HCT116 (cell line): ENCODE results near the gene PTPN1. TPM values are rescaled to one million over a fixed set of nuclear protein-coding genes. Genes with fewer than 3 reads are reported as not detected.

Source experiments
- ATAC-seq: fragments of 200-7000 bp; cut with Tn5 transposase; 2 replicates; pipeline ENCODE4 v1.9.1; 2020; ENCODE audit warnings: mild to moderate bottlenecking, moderate library complexity
- BruUV-seq: library from RNA; stranded (reverse); fragments of 400-500 nt; replicated peaks from 2 replicates; lab custom pipeline; 2021; lab: Mats Ljungman, UMichigan
- CTCF ChIA-PET: fragments of 300-600 bp; sonication (Branson Sonifier 250); formaldehyde crosslinking; loops from one replicate; lab custom pipeline; 2021; ENCODE audit warnings: antibody characterized with exemption; lab: Charles Lee
- POLR2A ChIA-PET: fragments of 300-600, 350-600 bp; sonication (Branson Sonifier 250); formaldehyde crosslinking; loops from one replicate; lab custom pipeline; 2021; ENCODE audit warnings: antibody characterized with exemption; lab: Charles Lee
- RAD21 ChIA-PET, 2 experiments: fragments of 300-600 bp; sonication (Branson Sonifier 250); formaldehyde crosslinking; loops; one replicate each; lab custom pipeline; 2023; ENCODE audit warnings: low total read pairs in 2 of 2; ENCODE audit not compliant: uncharacterized antibody in 2 of 2, unreplicated experiment in 2 of 2, low non-redundant PET in 1 of 2; lab: Charles Lee
- DNase-seq: peaks from one replicate; pipeline ENCODE4 v3.0.0-alpha.2; 2010; ENCODE audit warnings: low read depth, low spot score
- H2AFZ ChIP-seq: fragments of 200-600 bp; shearing (Covaris generic), sonication (generic); 2 replicates; pipeline ENCODE4 v1.6.1; 2017; ENCODE audit warnings: low read depth, mixed run types, mixed read lengths, antibody characterized with exemption, low read length; ENCODE audit not compliant: poor library complexity, severe bottlenecking
- H3K27ac ChIP-seq: 2 replicates; pipeline ENCODE4 v1.5.1; 2012; ENCODE audit warnings: low read depth, low read length
- H3K27me3 ChIP-seq: fragments of 200-600 bp; sonication (generic); 2 replicates; pipeline ENCODE4 v1.6.1; 2016; ENCODE audit warnings: mixed run types, low read length, mixed read lengths; ENCODE audit not compliant: insufficient read depth
- H3K36me3 ChIP-seq, 2 experiments: fragments of 200-500 bp in 1 of 2; fragments of 200-600 bp in 1 of 2; sonication (Bioruptor generic) in 1 of 2; sonication (generic) in 1 of 2; 2 replicates each; pipeline versions ENCODE4 v1.5.1 to v1.6.1; 2014 to 2016; ENCODE audit warnings: low read length in 2 of 2, inconsistent platforms in 1 of 2, mixed read lengths in 1 of 2, mixed run types in 1 of 2; ENCODE audit not compliant: insufficient read depth in 2 of 2, control insufficient read depth in 1 of 2
- H3K4me1 ChIP-seq, 2 experiments: fragments of 200-600 bp in 1 of 2; sonication (generic) in 1 of 2; 2 replicates each; pipeline versions ENCODE4 v1.5.1 to v1.6.1; 2012 to 2017; ENCODE audit warnings: low read length in 2 of 2, inconsistent platforms in 1 of 2, mild to moderate bottlenecking in 1 of 2, mixed read lengths in 1 of 2, mixed run types in 1 of 2, moderate library complexity in 1 of 2; ENCODE audit not compliant: insufficient read depth in 2 of 2, control insufficient read depth in 1 of 2
- H3K4me2 ChIP-seq: fragments of 200-600 bp; sonication (generic); 2 replicates; pipeline ENCODE4 v1.6.1; 2017; ENCODE audit warnings: mixed run types, low read length, mixed read lengths
- H3K4me3 ChIP-seq, 2 experiments: fragments of 200-600 bp in 1 of 2; sonication (generic) in 1 of 2; replicated peaks in 1 of 2; 2 replicates each; pipeline ENCODE4 v1.5.1; 2011 to 2016; ENCODE audit warnings: low read length in 2 of 2, control low read depth in 1 of 2, low read depth in 1 of 2, mild to moderate bottlenecking in 1 of 2, mixed read lengths in 1 of 2, mixed run types in 1 of 2
- H3K79me2 ChIP-seq: fragments of 200-600 bp; sonication (generic); 2 replicates; pipeline ENCODE4 v1.6.1; 2017; ENCODE audit warnings: mild to moderate bottlenecking, mixed run types, low read length, moderate library complexity, mixed read lengths; ENCODE audit not compliant: insufficient read depth
- H3K9ac ChIP-seq: fragments of 200-600 bp; sonication (generic); 2 replicates; pipeline ENCODE4 v1.6.1; 2016; ENCODE audit warnings: low read length, mixed read lengths
- H3K9me2 ChIP-seq: fragments of 200-600 bp; sonication (generic), shearing (Covaris generic); 2 replicates; pipeline ENCODE4 v1.6.1; 2017; ENCODE audit warnings: mixed run types, mild to moderate bottlenecking, moderate library complexity; ENCODE audit not compliant: insufficient read depth
- H3K9me3 ChIP-seq, 2 experiments: fragments of 200-500 bp in 1 of 2; fragments of 200-600 bp in 1 of 2; sonication (Bioruptor generic) in 1 of 2; sonication (generic) in 1 of 2; 2 replicates each; pipeline ENCODE4 v1.6.1; 2014 to 2017; ENCODE audit warnings: low read length in 2 of 2, mixed read lengths in 2 of 2, inconsistent platforms in 1 of 2, low read depth in 1 of 2, mild to moderate bottlenecking in 1 of 2, mixed run types in 1 of 2, moderate library complexity in 1 of 2; ENCODE audit not compliant: control insufficient read depth in 1 of 2, insufficient read depth in 1 of 2
- H4K20me1 ChIP-seq: fragments of 200-600 bp; sonication (generic), shearing (Covaris generic); 2 replicates; pipeline ENCODE4 v1.6.1; 2017; ENCODE audit warnings: mixed run types, mild to moderate bottlenecking, moderate library complexity; ENCODE audit not compliant: insufficient read depth
- CBX3 ChIP-seq: IDR thresholded peaks from 2 replicates; pipeline ENCODE4 v1.6.1; 2012; ENCODE audit warnings: low read depth
- CEBPB ChIP-seq: IDR thresholded peaks from 2 replicates; pipeline ENCODE4 v1.6.1; 2012; ENCODE audit warnings: low read depth
- CTCF ChIP-seq, 3 experiments: fragments of 200-600 bp in 1 of 3; sonication (generic) in 1 of 3; IDR thresholded peaks in 2 of 3; conservative IDR thresholded peaks in 1 of 3; 2 replicates each; pipeline ENCODE4 v1.5.1; 2012 to 2017; ENCODE audit warnings: low read depth in 2 of 3, low read length in 2 of 3, antibody characterized with exemption in 1 of 3, borderline replicate concordance in 1 of 3, control low read depth in 1 of 3, mild to moderate bottlenecking in 1 of 3, mixed read lengths in 1 of 3, mixed run types in 1 of 3, moderate library complexity in 1 of 3; ENCODE audit not compliant: insufficient read depth in 1 of 3
- EGR1 ChIP-seq: IDR thresholded peaks from 2 replicates; pipeline ENCODE4 v1.6.1; 2012; ENCODE audit warnings: low read depth
- EZH2 ChIP-seq: fragments of 200-600 bp; sonication (generic); IDR thresholded peaks from 2 replicates; pipeline ENCODE4 v1.6.1; 2017; ENCODE audit warnings: antibody characterized with exemption, mixed run types
- POLR2AphosphoS5 ChIP-seq: IDR thresholded peaks from 2 replicates; pipeline ENCODE4 v1.6.1; 2011; ENCODE audit warnings: mild to moderate bottlenecking, low read depth, low read length, moderate library complexity
- RAD21 ChIP-seq: IDR thresholded peaks from 2 replicates; pipeline ENCODE4 v1.6.1; 2012; ENCODE audit warnings: low read depth, mild to moderate bottlenecking
- SP1 ChIP-seq: IDR thresholded peaks from 2 replicates; pipeline ENCODE4 v1.6.1; 2012; ENCODE audit warnings: low read depth
- intact Hi-C: fragments of 100-400 bp; cut with micrococcal nuclease; formaldehyde crosslinking; loops from 2 replicates; pipeline ENCODE4 v1.10.0; 2022
- total RNA-seq: library from RNA; stranded (reverse); gene quantifications from one replicate; pipeline ENCODE4 v1.2.1, GENCODE V29; 2021; ENCODE audit not compliant: unreplicated experiment

Gene PTPN1
- total RNA-seq, 1 experiment from 2014 or later, result 47.5 TPM

DNA sequence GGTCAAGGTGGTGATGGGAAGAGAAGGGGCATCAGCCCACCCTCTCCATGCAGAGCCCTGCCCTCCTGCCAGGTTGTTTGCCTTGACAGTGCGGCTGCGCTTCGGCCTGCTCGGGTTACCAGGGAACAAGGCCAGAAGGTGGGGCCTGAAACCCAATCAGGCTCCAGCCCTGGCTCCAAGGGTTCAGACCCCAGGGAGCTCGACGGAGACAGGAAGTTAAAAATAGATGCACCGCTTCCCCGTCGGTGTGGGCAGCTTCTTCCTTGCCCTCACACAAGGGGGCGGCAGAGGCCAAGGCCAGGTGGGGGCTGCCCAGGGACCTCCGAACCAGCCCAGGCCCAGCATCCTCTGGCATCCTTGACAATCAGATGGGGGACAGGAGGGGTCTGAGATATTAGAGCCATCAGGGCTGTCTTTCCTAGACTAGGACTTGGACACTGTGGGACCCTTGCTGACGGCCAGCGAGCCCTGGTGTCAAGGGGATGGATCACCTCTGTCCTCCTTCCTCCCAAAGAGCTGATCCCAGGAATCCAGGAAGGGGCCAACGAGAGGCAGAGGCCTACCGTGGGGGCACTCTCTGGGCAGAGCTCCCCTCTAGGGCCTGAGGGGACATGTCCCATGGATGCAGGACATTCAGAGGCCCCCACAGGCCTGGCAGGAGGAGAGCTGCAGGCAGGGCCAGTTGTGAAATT is 115.9 kb downstream of the PTPN1 start:
- peaks cover 0 to 5% of the 10 kb centered on the region in 2 experiments; a peak in 1 of 4 replicates for H3K9me3 ChIP-seq
- H3K9me2 ChIP-seq, result no peaks in the 10 kb centered on the region
- POLR2A ChIA-PET, result interaction anchor here (0.6 to 3.5 kb wide), 5 partner anchors 99 to 164 kb away, joined by 3 to 12 read pairs (median 5); no protein-coding TSS in a partner anchor
- intact Hi-C loops, result loop anchor here (1.0 to 5.0 kb wide), 2 partner anchors 121 to 162 kb away; no protein-coding TSS in a partner anchor
- no peak for TF ChIP-seq CBX3
- TF ChIP-seq EZH2, result no peak
- TF ChIP-seq EGR1, result no peak
- TF ChIP-seq SP1, result no peak
- TF ChIP-seq CEBPB, result no peak
- TF ChIP-seq POLR2AphosphoS5, result 0 out of 2 replicates have a peak, but pooled peaks have one; percentile 23
- peak; percentile 98 for TF ChIP-seq RAD21
- TF ChIP-seq CTCF (IDR thresholded peaks at IDR 0.05 in 2 of 3, conservative IDR thresholded peaks at IDR 0.05 in 1 of 3; ENCODE audit: borderline replicate concordance in 1 of 3, insufficient read depth in 1 of 3, low read depth in 2 of 3, low read length in 2 of 3), result peak; percentile 83 to 90 (median 85)
- CTCF ChIA-PET, result interaction anchor here (0.5 to 4.9 kb wide), 24 partner anchors 9 to 440 kb away, joined by 3 to 106 read pairs (median 5); partner anchors contain the start of genes BCAS4 and CEBPB
- no peaks in the 10 kb centered on the region for H3K27me3 ChIP-seq
- DNase-seq (peak; percentile 36), ATAC-seq (peak; percentile 91)
- H3K4me1 ChIP-seq, result peaks cover 6 to 20% of the 10 kb centered on the region in 2 experiments; a peak in 3 of 4 replicates
- no peaks in the 10 kb centered on the region for H4K20me1 ChIP-seq
- H3K4me2 ChIP-seq, result peak overlapping the region; percentile 55
- peak overlapping the region; percentile 79 for H2AFZ ChIP-seq
- peak overlapping the region; percentile 37; the same call in 1 of the 2 replicates for H3K9ac ChIP-seq
- H3K79me2 ChIP-seq, result no peaks in the 10 kb centered on the region
- 0 out of 4 replicates have a peak overlapping the region, but pooled peaks of 1 of the 2 experiments have one; percentile 7 for H3K4me3 ChIP-seq
- no peaks in the 10 kb centered on the region for H3K36me3 ChIP-seq
- RAD21 ChIA-PET, result interaction anchor here (0.6 to 1.9 kb wide), 14 partner anchors 11 to 192 kb away, joined by 3 to 11 read pairs (median 4); partner anchors contain the start of gene BCAS4 (in 1 of the 2)
- no peak overlapping the region for H3K27ac ChIP-seq
- no TSS peak for BruUV-seq
